K562 (cell line): ENCODE results near the gene B4GALT5. TPM values are rescaled to one million over a fixed set of nuclear protein-coding genes. Genes with fewer than 3 reads are reported as not detected.
A peak's percentile ranks its signal among the peaks of the same experiment; 100 is the strongest.

ENCODE experiments used
- ARID1B ChIP-seq: fragments of 450-650 bp; IDR thresholded peaks from 2 replicates; pipeline ENCODE4 v1.6.1; 2016; ENCODE audit warnings: antibody characterized with exemption, mild to moderate bottlenecking, inconsistent platforms
- CHD1 ChIP-seq: fragments of 200-600 bp; sonication (generic); IDR thresholded peaks from one replicate; pipeline ENCODE4 v1.6.1; 2012; ENCODE audit warnings: mild to moderate bottlenecking, moderate library complexity, low read length, inconsistent platforms
- ERF ChIP-seq: fragments of 450-650 bp; formaldehyde crosslinking; IDR thresholded peaks from 2 replicates; pipeline ENCODE4 v1.4.0; 2020; ENCODE audit warnings: mild to moderate bottlenecking, mixed read lengths
- NR1H2 ChIP-seq: sonication (generic); formaldehyde crosslinking; IDR thresholded peaks from 2 replicates; pipeline ENCODE4 v1.4.0; 2020; ENCODE audit warnings: mild to moderate bottlenecking, missing genetic modification reagents
- PML ChIP-seq: IDR thresholded peaks from 2 replicates; pipeline ENCODE4 v1.6.1; 2012; ENCODE audit warnings: low read length, inconsistent platforms
- RBFOX2 ChIP-seq: fragments of 200-400 bp; formaldehyde crosslinking; IDR thresholded peaks from 2 replicates; pipeline ENCODE4 v1.6.1; 2017; ENCODE audit warnings: low read depth, mild to moderate bottlenecking, low read length, moderate library complexity
- SRF ChIP-seq, 2 experiments: fragments of 250-450, 450-650 bp in 1 of 2; sonication (Bioruptor Pico) in 1 of 2; sonication (generic) in 1 of 2; formaldehyde crosslinking; IDR thresholded peaks; 2 replicates each; pipeline versions ENCODE4 v1.5.0 to v1.5.1; 2020 to 2022; ENCODE audit warnings: mild to moderate bottlenecking in 1 of 2, missing genetic modification reagents in 1 of 2
- TAF7 ChIP-seq: fragments of 450-650 bp; IDR thresholded peaks from 2 replicates; pipeline ENCODE4 v1.6.1; 2016; ENCODE audit warnings: missing genetic modification characterization, missing compliant biosample characterization
- THRA ChIP-seq: fragments of 450-650 bp; IDR thresholded peaks from 2 replicates; pipeline ENCODE4 v1.6.1; 2017; ENCODE audit warnings: mild to moderate bottlenecking, moderate library complexity
- ZNF444 ChIP-seq: fragments of 250-450 bp; sonication (Bioruptor Pico); IDR thresholded peaks from 2 replicates; pipeline ENCODE4 v1.4.0; 2020; ENCODE audit warnings: mild to moderate bottlenecking, moderate library complexity
- ZNF717 ChIP-seq: fragments of 250-450 bp; sonication (Bioruptor Pico); IDR thresholded peaks from 2 replicates; pipeline ENCODE4 v1.5.0; 2021
- ZNF766 ChIP-seq: fragments of 200-800 bp; sonication (Bioruptor generic); conservative IDR thresholded peaks from 2 replicates; pipeline ENCODE4 v1.6.1; 2016; ENCODE audit warnings: missing genetic modification characterization, missing compliant biosample characterization
- ZZZ3 ChIP-seq: fragments of 450-650 bp; IDR thresholded peaks from 2 replicates; pipeline ENCODE4 v1.6.1; 2016; ENCODE audit warnings: antibody characterized with exemption, mild to moderate bottlenecking, moderate library complexity
- polyA plus RNA-seq, 8 experiments: library from polyadenylated mRNA; depleted of rRNA in 4 of 8; stranded (reverse) in 5 of 8; unstranded in 3 of 8; fragments of >200 nt; fragmentation: Nextera tagmentation in 2 of 8; fragmentation: Illumina TruSeq in 1 of 8; extraction: Ambion mirVana in 2 of 8; extraction: Trizol in 1 of 8; gene quantifications; 2 replicates each; pipeline versions ENCODE4 v1.2.1 to v1.2.3, GENCODE V29; 2011 to 2014; ENCODE audit warnings: inconsistent platforms in 1 of 8, missing spikeins in 1 of 8
- total RNA-seq, 7 experiments: library from RNA; depleted of rRNA in 6 of 7; stranded (reverse); fragments of >200 nt in 6 of 7; fragmentation: Illumina TruSeq in 2 of 7; extraction: Trizol in 2 of 7; gene quantifications; 2 replicates each; pipeline versions ENCODE4 v1.2.1 to v1.2.3, GENCODE V29; 2011 to 2021; ENCODE audit warnings: low replicate concordance in 1 of 7
- TF ChIP-seq, protein P1 (sequence below), 2 experiments: fragments of 450-650 bp in 1 of 2; IDR thresholded peaks; 2 replicates each; pipeline ENCODE4 v1.6.1; 2011 to 2017; ENCODE audit warnings: low read depth in 2 of 2, antibody characterized with exemption in 1 of 2, borderline replicate concordance in 1 of 2, low read length in 1 of 2, mild to moderate bottlenecking in 1 of 2, mixed read lengths in 1 of 2; ENCODE audit not compliant: control insufficient read depth in 1 of 2
- TF ChIP-seq, protein P2 (sequence below): fragments of 150-350 bp; conservative IDR thresholded peaks from 2 replicates; pipeline ENCODE4 v1.6.1; 2014; ENCODE audit warnings: low read length
- TF ChIP-seq, protein P3 (sequence below), 2 experiments: fragments of 450-650 bp in 1 of 2; sonication (generic) in 1 of 2; formaldehyde crosslinking in 1 of 2; IDR thresholded peaks in 1 of 2; conservative IDR thresholded peaks in 1 of 2; 2 replicates each; pipeline versions ENCODE4 v1.6.1 to v1.8.1; 2016 to 2023; ENCODE audit warnings: mild to moderate bottlenecking in 2 of 2, moderate library complexity in 2 of 2, inconsistent platforms in 1 of 2, missing genetic modification reagents in 1 of 2

The B4GALT5 gene
- total and polyA plus RNA-seq, 9 of the 15 experiments (the other 6 are each of a cell fraction or from before 2014, with no cell fraction given), result 8.5 to 32.6 (median 23.4) TPM

DNA sequence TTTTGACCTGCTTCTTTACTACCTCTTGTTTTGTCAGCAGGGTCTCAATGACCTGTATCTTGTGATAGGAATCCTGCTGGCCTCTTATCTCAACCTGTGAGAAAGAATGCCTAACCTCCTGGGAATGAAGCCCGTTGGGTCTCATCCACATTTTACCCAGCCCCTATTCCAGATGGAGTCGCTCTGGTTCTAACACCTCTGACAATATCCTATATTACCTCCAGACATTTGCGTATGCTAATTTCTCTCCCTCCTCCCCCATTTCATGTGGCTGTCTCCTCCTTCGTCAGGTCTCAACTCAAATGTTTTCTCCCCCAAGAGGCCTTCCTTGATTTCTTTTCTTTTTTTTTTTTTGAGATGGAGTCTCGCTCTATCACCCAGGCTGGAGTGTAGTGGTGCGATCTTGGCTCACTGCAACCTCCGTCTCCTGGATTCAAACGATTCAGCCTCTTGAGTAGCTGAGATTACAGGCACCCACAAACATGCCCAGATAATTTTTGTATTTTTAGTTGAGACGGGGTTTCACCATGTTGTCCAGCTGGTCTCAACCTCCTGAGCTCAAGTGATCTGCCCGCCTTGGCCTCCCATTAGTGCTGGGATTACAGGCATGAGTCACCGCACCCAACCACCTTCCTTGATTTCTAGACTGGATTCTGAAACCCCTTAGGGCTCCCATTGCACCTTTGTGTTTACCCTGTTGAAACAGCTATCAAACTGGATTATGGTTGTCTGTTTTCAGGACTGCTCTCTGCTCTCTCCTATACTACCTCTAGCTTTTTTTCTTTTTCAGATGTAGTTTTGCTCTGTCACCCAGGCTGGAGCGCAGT is 49.5 kb upstream of the B4GALT5 start (continued):
- TF ChIP-seq THRA (no peak), ZNF717 (no peak), RBFOX2 (no peak), ZZZ3 (no peak), CHD1 (no peak), PML (no peak), ERF (CRISPR knock-in tag) (peak; percentile 56; the same call in 1 of the 2 replicates), ARID1B (0 out of 2 replicates have a peak, but pooled peaks have one; percentile 46), ZNF444 (CRISPR knock-in tag) (no peak), TAF7 (peak; percentile 85), NR1H2 (CRISPR knock-in tag) (no peak), ZNF766 (CRISPR knock-in tag) (peak; percentile 84), SRF (CRISPR knock-in tag; IDR thresholded peaks at IDR 0.05) (no peak)
- TF ChIP-seq, protein P1, sequence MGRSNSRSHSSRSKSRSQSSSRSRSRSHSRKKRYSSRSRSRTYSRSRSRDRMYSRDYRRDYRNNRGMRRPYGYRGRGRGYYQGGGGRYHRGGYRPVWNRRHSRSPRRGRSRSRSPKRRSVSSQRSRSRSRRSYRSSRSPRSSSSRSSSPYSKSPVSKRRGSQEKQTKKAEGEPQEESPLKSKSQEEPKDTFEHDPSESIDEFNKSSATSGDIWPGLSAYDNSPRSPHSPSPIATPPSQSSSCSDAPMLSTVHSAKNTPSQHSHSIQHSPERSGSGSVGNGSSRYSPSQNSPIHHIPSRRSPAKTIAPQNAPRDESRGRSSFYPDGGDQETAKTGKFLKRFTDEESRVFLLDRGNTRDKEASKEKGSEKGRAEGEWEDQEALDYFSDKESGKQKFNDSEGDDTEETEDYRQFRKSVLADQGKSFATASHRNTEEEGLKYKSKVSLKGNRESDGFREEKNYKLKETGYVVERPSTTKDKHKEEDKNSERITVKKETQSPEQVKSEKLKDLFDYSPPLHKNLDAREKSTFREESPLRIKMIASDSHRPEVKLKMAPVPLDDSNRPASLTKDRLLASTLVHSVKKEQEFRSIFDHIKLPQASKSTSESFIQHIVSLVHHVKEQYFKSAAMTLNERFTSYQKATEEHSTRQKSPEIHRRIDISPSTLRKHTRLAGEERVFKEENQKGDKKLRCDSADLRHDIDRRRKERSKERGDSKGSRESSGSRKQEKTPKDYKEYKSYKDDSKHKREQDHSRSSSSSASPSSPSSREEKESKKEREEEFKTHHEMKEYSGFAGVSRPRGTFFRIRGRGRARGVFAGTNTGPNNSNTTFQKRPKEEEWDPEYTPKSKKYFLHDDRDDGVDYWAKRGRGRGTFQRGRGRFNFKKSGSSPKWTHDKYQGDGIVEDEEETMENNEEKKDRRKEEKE (IDR thresholded peaks at IDR 0.05; ENCODE audit: borderline replicate concordance in 1 of 2, control insufficient read depth in 1 of 2, low read depth in 2 of 2, low read length in 1 of 2), result no peak
- TF ChIP-seq, protein P2, sequence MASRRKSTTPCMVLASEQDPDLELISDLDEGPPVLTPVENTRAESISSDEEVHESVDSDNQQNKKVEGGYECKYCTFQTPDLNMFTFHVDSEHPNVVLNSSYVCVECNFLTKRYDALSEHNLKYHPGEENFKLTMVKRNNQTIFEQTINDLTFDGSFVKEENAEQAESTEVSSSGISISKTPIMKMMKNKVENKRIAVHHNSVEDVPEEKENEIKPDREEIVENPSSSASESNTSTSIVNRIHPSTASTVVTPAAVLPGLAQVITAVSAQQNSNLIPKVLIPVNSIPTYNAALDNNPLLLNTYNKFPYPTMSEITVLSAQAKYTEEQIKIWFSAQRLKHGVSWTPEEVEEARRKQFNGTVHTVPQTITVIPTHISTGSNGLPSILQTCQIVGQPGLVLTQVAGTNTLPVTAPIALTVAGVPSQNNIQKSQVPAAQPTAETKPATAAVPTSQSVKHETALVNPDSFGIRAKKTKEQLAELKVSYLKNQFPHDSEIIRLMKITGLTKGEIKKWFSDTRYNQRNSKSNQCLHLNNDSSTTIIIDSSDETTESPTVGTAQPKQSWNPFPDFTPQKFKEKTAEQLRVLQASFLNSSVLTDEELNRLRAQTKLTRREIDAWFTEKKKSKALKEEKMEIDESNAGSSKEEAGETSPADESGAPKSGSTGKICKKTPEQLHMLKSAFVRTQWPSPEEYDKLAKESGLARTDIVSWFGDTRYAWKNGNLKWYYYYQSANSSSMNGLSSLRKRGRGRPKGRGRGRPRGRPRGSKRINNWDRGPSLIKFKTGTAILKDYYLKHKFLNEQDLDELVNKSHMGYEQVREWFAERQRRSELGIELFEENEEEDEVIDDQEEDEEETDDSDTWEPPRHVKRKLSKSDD, result no peak
- TF ChIP-seq, protein P3, sequence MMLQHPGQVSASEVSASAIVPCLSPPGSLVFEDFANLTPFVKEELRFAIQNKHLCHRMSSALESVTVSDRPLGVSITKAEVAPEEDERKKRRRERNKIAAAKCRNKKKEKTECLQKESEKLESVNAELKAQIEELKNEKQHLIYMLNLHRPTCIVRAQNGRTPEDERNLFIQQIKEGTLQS (IDR thresholded peaks at IDR 0.05), result peak; percentile 88
- TF ChIP-seq, protein P3 (CRISPR knock-in tag; conservative IDR thresholded peaks at IDR 0.05), result no peak
